Dermis blood vessel endothelial cell (primary cell): Measurements from ENCODE around the gene ASTN2. TPM values are rescaled to one million over a fixed set of nuclear protein-coding genes. Genes with fewer than 3 reads are reported as not detected.

Source experiments
- DNase-seq: peaks from one replicate; pipeline ENCODE4 v3.0.0; 2010
- total RNA-seq: library from RNA; depleted of rRNA; stranded (reverse); fragments of >200 nt; gene quantifications from 2 replicates; pipeline ENCODE4 v1.2.3, GENCODE V29; 2014

ASTN2 gene
- total RNA-seq, 1 donor from 2014 or later: 1.9 TPM

DNA sequence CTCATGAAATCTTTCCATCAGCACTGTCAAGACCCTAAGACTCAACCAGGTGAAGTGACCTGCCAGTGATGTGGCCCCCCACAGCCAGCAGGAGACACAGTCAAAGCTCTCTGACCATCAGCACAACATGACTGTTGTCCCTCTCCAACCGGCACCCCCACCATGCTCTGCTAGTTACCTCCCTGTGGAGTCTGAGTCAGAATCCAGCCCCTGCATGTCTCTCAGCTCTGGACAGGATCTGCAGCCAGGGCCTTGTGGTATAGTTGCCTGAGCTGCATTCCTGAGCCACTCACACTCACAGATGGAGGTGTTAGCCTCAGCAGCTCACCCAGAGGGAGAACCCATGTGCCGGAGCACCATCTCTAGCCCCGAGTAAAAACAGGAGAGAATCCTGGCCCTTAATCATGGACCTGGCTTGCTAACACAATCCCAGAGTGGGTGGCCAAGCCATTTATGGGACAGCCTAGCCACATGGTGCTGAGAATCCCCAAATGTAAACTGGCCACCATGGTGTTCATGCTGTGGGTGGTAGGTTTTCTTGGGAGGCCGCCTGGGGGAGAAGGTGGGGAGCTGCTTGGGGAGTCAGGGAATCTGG, 1023.5 kb downstream of the ASTN2 start:
- no peak for DNase-seq

DNA sequence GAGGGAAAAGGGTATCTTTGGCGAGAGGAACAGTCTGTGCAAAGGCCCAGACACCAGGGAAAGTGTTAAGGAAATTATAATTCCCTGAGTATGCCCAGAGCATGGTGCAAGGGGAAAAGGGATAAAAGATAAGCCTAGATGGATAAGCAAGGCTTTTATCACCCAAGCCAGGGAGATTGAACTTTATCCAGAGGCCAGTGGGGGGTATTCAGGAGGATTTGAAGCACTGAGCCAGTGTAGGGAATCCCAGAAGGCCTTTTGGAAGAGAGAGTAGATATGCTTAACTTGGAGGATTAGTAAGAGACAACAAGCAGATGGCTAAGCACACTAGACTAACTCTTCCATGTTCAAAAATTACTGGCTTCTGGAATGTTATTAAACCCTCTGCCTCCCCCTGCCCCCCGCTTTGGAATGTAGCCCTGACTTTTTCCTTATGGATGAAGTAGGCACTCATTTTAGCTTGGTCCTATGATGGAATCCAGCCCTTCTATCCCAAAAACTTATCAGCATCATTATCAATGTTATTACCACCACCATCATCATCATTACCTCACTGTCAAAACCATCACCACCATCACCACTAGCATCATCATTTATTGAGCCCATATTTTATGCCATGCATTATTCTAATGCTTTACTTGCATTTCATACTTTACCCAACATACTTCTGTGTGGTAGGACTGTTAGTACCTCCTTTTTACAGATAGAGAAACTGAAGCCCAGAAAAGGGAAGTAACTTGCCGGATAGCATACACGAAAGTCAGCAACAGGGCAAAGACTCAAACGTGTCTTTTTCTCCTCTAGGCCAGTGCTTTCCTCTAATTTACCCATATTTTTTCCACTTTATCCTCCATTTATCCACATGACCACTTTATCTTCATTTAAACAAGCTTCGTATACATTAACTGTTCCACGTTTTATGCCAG, 1024.3 kb downstream of the ASTN2 start:
- DNase-seq: no peak

- no peak for DNase-seq
Measured at GRCh38 chr9:116389541-116390302, 1025.1 kb downstream of the ASTN2 start.

GRCh38 chr9:116387934-116388698, 1026.7 kb downstream of the ASTN2 start:
- DNase-seq: peak; percentile 7

- DNase-seq: no peak
Measured at GRCh38 chr9:116383936-116384335, 1030.9 kb downstream of the ASTN2 start.

- DNase-seq: no peak
Measured at GRCh38 chr9:116383133-116383532, 1031.7 kb downstream of the ASTN2 start.

- no peak for DNase-seq
Measured at GRCh38 chr9:116382053-116382452, 1032.8 kb downstream of the ASTN2 start.

- no peak for DNase-seq
Measured at GRCh38 chr9:116381350-116381749, 1033.5 kb downstream of the ASTN2 start.

- DNase-seq: no peak
Measured at GRCh38 chr9:116380496-116380995, 1034.3 kb downstream of the ASTN2 start.

GRCh38 chr9:116379821-116380220, 1035.0 kb downstream of the ASTN2 start:
- DNase-seq: no peak

DNA sequence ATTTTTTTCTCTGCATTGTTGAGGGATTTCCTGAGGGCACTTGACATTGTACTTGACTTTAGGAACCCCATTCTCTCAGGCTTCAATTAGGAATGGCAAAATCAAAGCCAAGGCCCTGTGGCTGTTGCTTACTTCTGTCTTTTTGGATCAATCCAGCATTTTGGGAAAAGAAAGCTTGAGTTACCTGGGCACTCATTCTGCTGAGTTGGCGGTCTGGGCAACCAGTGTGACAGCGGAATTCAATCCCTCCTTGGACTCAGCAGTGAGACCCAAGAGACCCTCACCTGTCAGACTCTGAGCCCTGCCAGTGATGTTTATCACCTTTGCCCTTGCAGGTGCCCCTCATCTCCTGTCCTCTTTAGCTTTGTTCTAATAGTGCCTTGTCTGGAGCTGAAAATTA, 1036.0 kb downstream of the ASTN2 start:
- DNase-seq: no peak

- peak; percentile 13 for DNase-seq
Measured at GRCh38 chr9:116377179-116377798, 1037.6 kb downstream of the ASTN2 start.
